ENCODE results near the gene SLC9A2. TPM values are rescaled to one million over a fixed set of nuclear protein-coding genes. Genes with fewer than 3 reads are reported as not detected.

The SLC9A2 gene
- total and polyA plus RNA-seq, 2 donors (not counting 1 experiment from before 2014, with no cell fraction given): not detected

DNA sequence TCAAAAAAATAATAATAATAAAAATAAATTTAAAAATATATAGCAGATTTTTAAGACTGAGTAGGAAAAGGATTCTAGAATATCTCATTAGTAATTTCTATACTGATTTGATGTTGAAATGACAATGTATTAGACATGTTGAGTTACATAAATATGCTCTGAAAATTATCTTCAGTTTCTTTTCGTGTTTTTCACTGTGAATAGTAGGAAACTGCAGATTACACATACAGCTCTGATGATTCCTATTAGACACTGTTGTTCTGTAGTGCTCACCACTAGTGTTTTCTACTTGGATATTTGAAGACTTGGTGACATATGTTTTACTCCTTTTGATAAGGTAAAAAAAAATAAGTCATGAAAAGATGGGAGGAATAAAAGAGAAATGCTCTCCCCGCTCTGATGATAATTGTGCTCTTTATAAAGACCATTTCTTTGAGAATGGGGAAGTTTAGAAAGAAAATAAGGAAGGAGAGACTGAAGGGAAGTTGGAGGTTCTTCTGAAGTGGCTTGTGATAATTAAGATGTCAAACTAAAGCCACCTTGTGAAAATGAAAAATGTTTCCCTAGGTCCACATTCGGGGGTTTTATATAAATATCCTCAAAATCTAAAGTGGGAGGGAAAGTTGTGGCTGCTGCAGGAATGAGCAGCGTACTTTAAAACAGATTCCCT lies 52.9 kb downstream of the SLC9A2 start:
- POLR2A ChIA-PET: no interaction called here

DNA sequence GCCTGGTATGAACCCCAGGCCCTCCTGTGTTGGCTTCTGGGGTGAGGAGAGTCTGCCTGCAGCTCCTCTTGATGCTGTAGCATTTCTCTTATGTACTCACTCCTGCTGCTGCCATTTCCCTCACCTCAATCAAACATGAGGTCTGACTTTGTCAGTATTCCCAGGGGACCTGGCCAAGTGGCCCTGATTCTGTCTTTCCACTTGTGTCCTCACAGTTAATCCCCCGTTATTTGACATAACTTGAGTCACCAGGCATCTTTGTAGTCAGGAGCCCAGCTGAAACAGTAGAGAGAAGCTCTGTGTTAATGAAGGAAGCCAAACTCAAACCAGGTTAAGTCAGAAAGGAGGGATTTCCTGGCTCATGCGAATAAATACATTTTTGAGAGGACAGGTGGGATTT lies 55.0 kb downstream of the SLC9A2 start:
- Histone ChIP-seq H3K4me1 (ENCODE audit: control insufficient read depth in 2 of 2, insufficient read depth in 2 of 2, low read length in 2 of 2) (no peaks in the 10 kb centered on the region), H3K4me3 (ENCODE audit: control extremely low read depth in 1 of 5, extremely low read depth in 1 of 5, insufficient read depth in 1 of 5, low read depth in 2 of 5, low read length in 4 of 5) (no peak overlapping the region), H3K27me3 (replicated peaks in 1 of 4; ENCODE audit: control extremely low read depth in 1 of 4, control insufficient read depth in 3 of 4, insufficient read depth in 4 of 4, low read length in 3 of 4) (no peaks in the 10 kb centered on the region), H3K9me3 (ENCODE audit: control extremely low read depth in 1 of 3, control insufficient read depth in 2 of 3, insufficient read depth in 1 of 3, low read length in 2 of 3) (no peaks in the 10 kb centered on the region), H3K36me3 (replicated peaks in 1 of 2; ENCODE audit: control extremely low read depth in 1 of 2, control insufficient read depth in 1 of 2, extremely low read depth in 1 of 2, insufficient read depth in 2 of 2, low read length in 1 of 2) (no peaks in the 10 kb centered on the region), H3K4me2 (replicated peaks; ENCODE audit: low read depth, low read length, poor library complexity, severe bottlenecking) (no peak overlapping the region), H3K79me2 (ENCODE audit: control insufficient read depth, insufficient read depth, low read length) (no peaks in the 10 kb centered on the region), H4K20me1 (ENCODE audit: control insufficient read depth, insufficient read depth, low read length, poor library complexity, severe bottlenecking) (no peaks in the 10 kb centered on the region), H3K27ac (ENCODE audit: low read length in 2 of 2) (no peak overlapping the region), H2AFZ (ENCODE audit: insufficient read depth, low read depth, low read length, poor library complexity, severe bottlenecking) (no peak overlapping the region), H3K9ac (ENCODE audit: low read length) (no peak overlapping the region)
- Mint-ChIP-seq H3K9me3 (ENCODE audit: insufficient read depth) (no peaks in the 10 kb centered on the region), H3K27me3 (peaks cover 10% of the 10 kb centered on the region), H3K4me1 (peaks cover 3% of the 10 kb centered on the region), H3K4me3 (no peak overlapping the region), H3K27ac (no peak overlapping the region)
- ChIA-PET CTCF (no interaction called here), POLR2A (no interaction called here)
- TF ChIP-seq, protein P1, sequence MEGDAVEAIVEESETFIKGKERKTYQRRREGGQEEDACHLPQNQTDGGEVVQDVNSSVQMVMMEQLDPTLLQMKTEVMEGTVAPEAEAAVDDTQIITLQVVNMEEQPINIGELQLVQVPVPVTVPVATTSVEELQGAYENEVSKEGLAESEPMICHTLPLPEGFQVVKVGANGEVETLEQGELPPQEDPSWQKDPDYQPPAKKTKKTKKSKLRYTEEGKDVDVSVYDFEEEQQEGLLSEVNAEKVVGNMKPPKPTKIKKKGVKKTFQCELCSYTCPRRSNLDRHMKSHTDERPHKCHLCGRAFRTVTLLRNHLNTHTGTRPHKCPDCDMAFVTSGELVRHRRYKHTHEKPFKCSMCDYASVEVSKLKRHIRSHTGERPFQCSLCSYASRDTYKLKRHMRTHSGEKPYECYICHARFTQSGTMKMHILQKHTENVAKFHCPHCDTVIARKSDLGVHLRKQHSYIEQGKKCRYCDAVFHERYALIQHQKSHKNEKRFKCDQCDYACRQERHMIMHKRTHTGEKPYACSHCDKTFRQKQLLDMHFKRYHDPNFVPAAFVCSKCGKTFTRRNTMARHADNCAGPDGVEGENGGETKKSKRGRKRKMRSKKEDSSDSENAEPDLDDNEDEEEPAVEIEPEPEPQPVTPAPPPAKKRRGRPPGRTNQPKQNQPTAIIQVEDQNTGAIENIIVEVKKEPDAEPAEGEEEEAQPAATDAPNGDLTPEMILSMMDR (IDR thresholded peaks at IDR 0.05): no peak
- no peak for TF ChIP-seq EZH2 (IDR thresholded peaks at IDR 0.05; ENCODE audit: borderline replicate concordance, insufficient read depth, low read depth, low read length, poor library complexity, severe bottlenecking)
- no peak for DNase-seq
- no peak for ATAC-seq (ENCODE audit: low read depth)
- intact Hi-C loops (cut with micrococcal nuclease): no loop called here
- WGBS (ENCODE audit: insufficient coverage): no CpG with 5 or more reads among the region's 2 CpGs

More for the DNA sequence above, 52.9 kb downstream of the SLC9A2 start:
- Mint-ChIP-seq H3K27me3 (peaks cover 10% of the 10 kb centered on the region), H3K9me3 (ENCODE audit: insufficient read depth) (no peaks in the 10 kb centered on the region), H3K4me1 (peaks cover 3% of the 10 kb centered on the region), H3K4me3 (no peak overlapping the region), H3K27ac (no peak overlapping the region)
- H3K4me1 ChIP-seq (ENCODE audit: control insufficient read depth in 2 of 2, insufficient read depth in 2 of 2, low read length in 2 of 2): no peaks in the 10 kb centered on the region
- H3K9ac ChIP-seq (ENCODE audit: low read length): no peak overlapping the region
- TF ChIP-seq, protein P1 (IDR thresholded peaks at IDR 0.05): no peak
- no peak for TF ChIP-seq EZH2 (IDR thresholded peaks at IDR 0.05; ENCODE audit: borderline replicate concordance, insufficient read depth, low read depth, low read length, poor library complexity, severe bottlenecking)
- no peaks in the 10 kb centered on the region for H4K20me1 ChIP-seq (ENCODE audit: control insufficient read depth, insufficient read depth, low read length, poor library complexity, severe bottlenecking)
- H3K4me3 ChIP-seq (ENCODE audit: control extremely low read depth in 1 of 5, extremely low read depth in 1 of 5, insufficient read depth in 1 of 5, low read depth in 2 of 5, low read length in 4 of 5): no peak overlapping the region
- no peaks in the 10 kb centered on the region for H3K27me3 ChIP-seq (replicated peaks in 1 of 4; ENCODE audit: control extremely low read depth in 1 of 4, control insufficient read depth in 3 of 4, insufficient read depth in 4 of 4, low read length in 3 of 4)
- intact Hi-C loops (cut with micrococcal nuclease): no loop called here
- no peaks in the 10 kb centered on the region for H3K9me3 ChIP-seq (ENCODE audit: control extremely low read depth in 1 of 3, control insufficient read depth in 2 of 3, insufficient read depth in 1 of 3, low read length in 2 of 3)
- DNase-seq: no peak
- no peak overlapping the region for H3K4me2 ChIP-seq (replicated peaks; ENCODE audit: low read depth, low read length, poor library complexity, severe bottlenecking)
- H2AFZ ChIP-seq (ENCODE audit: insufficient read depth, low read depth, low read length, poor library complexity, severe bottlenecking): no peak overlapping the region
- no peak overlapping the region for H3K27ac ChIP-seq (ENCODE audit: low read length in 2 of 2)
- CTCF ChIA-PET: no interaction called here
- ATAC-seq (ENCODE audit: low read depth): no peak
- no peaks in the 10 kb centered on the region for H3K79me2 ChIP-seq (ENCODE audit: control insufficient read depth, insufficient read depth, low read length)
- WGBS (ENCODE audit: insufficient coverage): 0% methylated on average over 1 of the region's 4 CpGs
- no peaks in the 10 kb centered on the region for H3K36me3 ChIP-seq (replicated peaks in 1 of 2; ENCODE audit: control extremely low read depth in 1 of 2, control insufficient read depth in 1 of 2, extremely low read depth in 1 of 2, insufficient read depth in 2 of 2, low read length in 1 of 2)

Data from B cell (primary cell).